Endodermal cell (in vitro differentiated cells): ENCODE data around the gene MAGOHB. TPM values are rescaled to one million over a fixed set of nuclear protein-coding genes. Genes with fewer than 3 reads are reported as not detected.

Experiments used
- DNase-seq: peaks from one replicate; pipeline ENCODE4 v3.0.0-alpha.2; 2017
- H3K27ac ChIP-seq: 2 replicates; pipeline ENCODE4 v1.5.1; 2013; ENCODE audit warnings: mild to moderate bottlenecking, low read depth, low read length, moderate library complexity
- H3K27me3 ChIP-seq: 2 replicates; pipeline ENCODE4 v1.6.1; 2013; ENCODE audit warnings: mild to moderate bottlenecking, low read length, moderate library complexity; ENCODE audit not compliant: insufficient read depth, control insufficient read depth, poor library complexity, severe bottlenecking
- H3K36me3 ChIP-seq: 2 replicates; pipeline ENCODE4 v1.7.0; 2013; ENCODE audit warnings: mild to moderate bottlenecking, low read length, moderate library complexity; ENCODE audit not compliant: control insufficient read depth, insufficient read depth
- H3K4me1 ChIP-seq: one replicate; pipeline ENCODE4 v1.7.0; 2013; ENCODE audit warnings: low read length; ENCODE audit not compliant: control insufficient read depth, insufficient read depth
- H3K4me3 ChIP-seq: 2 replicates; pipeline ENCODE4 v1.5.1; 2013; ENCODE audit warnings: mild to moderate bottlenecking, low read length, moderate library complexity
- H3K9ac ChIP-seq: 2 replicates; pipeline ENCODE4 v1.6.1; 2013; ENCODE audit warnings: mild to moderate bottlenecking, low read length, moderate library complexity; ENCODE audit not compliant: poor library complexity, severe bottlenecking; ENCODE audit errors: extremely low read depth
- H3K9me3 ChIP-seq: 2 replicates; pipeline ENCODE4 v1.6.1; 2013; ENCODE audit warnings: mild to moderate bottlenecking, low read length, moderate library complexity; ENCODE audit not compliant: control insufficient read depth
- H3K27ac Mint-ChIP-seq: 2 replicates; pipeline ENCODE4 v1.8.0; 2020; ENCODE audit warnings: mixed read lengths
- H3K27me3 Mint-ChIP-seq: 2 replicates; pipeline ENCODE4 v1.8.0; 2021; ENCODE audit warnings: mild to moderate bottlenecking, mixed read lengths; ENCODE audit not compliant: insufficient read depth
- H3K36me3 Mint-ChIP-seq: 2 replicates; pipeline ENCODE4 v1.8.0; 2020; ENCODE audit warnings: low read depth, mixed read lengths
- H3K4me1 Mint-ChIP-seq: 2 replicates; pipeline ENCODE4 v1.8.0; 2020; ENCODE audit warnings: mixed read lengths
- H3K4me3 Mint-ChIP-seq: 2 replicates; pipeline ENCODE4 v1.8.0; 2020; ENCODE audit warnings: mild to moderate bottlenecking, moderate library complexity, mixed read lengths
- H3K9me3 Mint-ChIP-seq: 2 replicates; pipeline ENCODE4 v1.8.0; 2020; ENCODE audit warnings: mild to moderate bottlenecking, mixed read lengths
- WGBS, 2 experiments: methylation state at CpG; one replicate each; pipeline versions ENCODE4 v1.1.5 to v1.1.7; 2013; ENCODE audit warnings: missing lambda C conversion rate in 2 of 2, mixed read lengths in 1 of 2; ENCODE audit not compliant: insufficient coverage in 1 of 2, insufficient read length in 1 of 2; 5-methylcytosine and 5-hydroxymethylcytosine counted together
- total RNA-seq, 2 donors: library from RNA; stranded (reverse); fragmentation: NEBNext Ultra II Directional in 1 of 2; extraction: Animal tissue kit (Norgen Biotek cat#: 25700) in 1 of 2; gene quantifications; 2 replicates in 1 of 2; 3 replicates in 1 of 2; pipeline ENCODE4 v1.2.1, GENCODE V29; 2021
- TF ChIP-seq, protein P1 (sequence below): fragments of 200-600 bp; sonication (generic); conservative IDR thresholded peaks from 2 replicates; pipeline ENCODE4 v1.5.0; 2021; ENCODE audit warnings: antibody characterized with exemption, mild to moderate bottlenecking

The MAGOHB gene
- total RNA-seq, 2 donors from 2014 or later = 53.8 to 75.8 TPM

DNA sequence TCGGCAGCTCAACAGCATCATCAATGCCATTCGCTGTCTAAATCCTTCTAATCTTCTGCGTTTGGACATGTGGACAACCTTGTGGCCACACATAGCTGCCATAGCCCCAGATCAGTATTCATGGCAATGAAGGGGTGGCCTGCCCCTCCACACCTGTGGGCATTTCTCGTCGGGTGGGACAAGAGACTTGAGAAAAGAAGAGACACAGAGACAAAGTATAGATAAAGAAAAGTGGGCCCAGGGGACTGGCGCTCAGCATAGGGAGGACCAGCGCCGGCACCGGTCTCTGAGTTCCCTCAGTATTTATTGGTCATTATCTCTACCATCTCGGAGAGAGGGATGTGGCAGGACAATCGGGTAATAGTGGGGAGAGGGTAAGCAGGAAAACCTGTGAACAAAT, 42.3 kb downstream of the MAGOHB start:
- Mint-ChIP-seq H3K36me3 (peaks cover 2% of the 10 kb centered on the region), H3K27ac (peak overlapping the region; percentile 32), H3K9me3 (peaks cover 17% of the 10 kb centered on the region), H3K4me3 (no peak overlapping the region), H3K4me1 (peaks cover 8% of the 10 kb centered on the region), H3K27me3 (no peaks in the 10 kb centered on the region)
- WGBS, 2 experiments = 88 to 90% methylated on average over 8 to 10 of the region's 11 CpGs
- H3K27ac ChIP-seq = no peak overlapping the region
- H3K27me3 ChIP-seq = no peaks in the 10 kb centered on the region
- H3K36me3 ChIP-seq = no peaks in the 10 kb centered on the region
- H3K9ac ChIP-seq = no peak overlapping the region
- peak overlapping the region; percentile 19 for H3K4me3 ChIP-seq
- H3K4me1 ChIP-seq = no peaks in the 10 kb centered on the region
- no peak for DNase-seq
- peaks cover 13% of the 10 kb centered on the region for H3K9me3 ChIP-seq
- TF ChIP-seq, protein P1, sequence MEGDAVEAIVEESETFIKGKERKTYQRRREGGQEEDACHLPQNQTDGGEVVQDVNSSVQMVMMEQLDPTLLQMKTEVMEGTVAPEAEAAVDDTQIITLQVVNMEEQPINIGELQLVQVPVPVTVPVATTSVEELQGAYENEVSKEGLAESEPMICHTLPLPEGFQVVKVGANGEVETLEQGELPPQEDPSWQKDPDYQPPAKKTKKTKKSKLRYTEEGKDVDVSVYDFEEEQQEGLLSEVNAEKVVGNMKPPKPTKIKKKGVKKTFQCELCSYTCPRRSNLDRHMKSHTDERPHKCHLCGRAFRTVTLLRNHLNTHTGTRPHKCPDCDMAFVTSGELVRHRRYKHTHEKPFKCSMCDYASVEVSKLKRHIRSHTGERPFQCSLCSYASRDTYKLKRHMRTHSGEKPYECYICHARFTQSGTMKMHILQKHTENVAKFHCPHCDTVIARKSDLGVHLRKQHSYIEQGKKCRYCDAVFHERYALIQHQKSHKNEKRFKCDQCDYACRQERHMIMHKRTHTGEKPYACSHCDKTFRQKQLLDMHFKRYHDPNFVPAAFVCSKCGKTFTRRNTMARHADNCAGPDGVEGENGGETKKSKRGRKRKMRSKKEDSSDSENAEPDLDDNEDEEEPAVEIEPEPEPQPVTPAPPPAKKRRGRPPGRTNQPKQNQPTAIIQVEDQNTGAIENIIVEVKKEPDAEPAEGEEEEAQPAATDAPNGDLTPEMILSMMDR = no peak

DNA sequence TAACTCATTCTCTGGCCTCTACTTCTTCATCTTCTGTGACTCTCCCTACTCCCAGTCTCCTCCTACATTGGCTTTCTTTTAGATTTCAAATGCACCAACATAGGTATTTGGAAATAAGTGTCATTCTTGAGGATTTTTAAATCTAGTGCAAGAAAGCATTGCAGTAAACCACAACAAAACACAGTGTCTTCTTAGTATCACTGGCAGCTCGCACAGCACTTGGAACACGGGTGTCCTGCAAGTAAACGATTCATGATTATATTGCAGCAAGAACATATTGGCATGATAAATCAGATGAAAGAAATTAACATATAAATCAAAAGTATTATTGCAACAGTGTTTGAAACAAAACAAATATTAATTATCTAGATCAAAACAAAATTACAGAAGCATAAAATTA, 45.6 kb downstream of the MAGOHB start:
- Histone ChIP-seq H3K4me1 (no peaks in the 10 kb centered on the region), H3K27ac (no peak overlapping the region), H3K9me3 (peaks cover 13% of the 10 kb centered on the region), H3K4me3 (no peak overlapping the region), H3K27me3 (no peaks in the 10 kb centered on the region), H3K36me3 (no peaks in the 10 kb centered on the region), H3K9ac (no peak overlapping the region)
- H3K36me3 Mint-ChIP-seq = peaks cover 2% of the 10 kb centered on the region
- TF ChIP-seq, protein P1 = no peak
- H3K4me3 Mint-ChIP-seq = no peak overlapping the region
- no peaks in the 10 kb centered on the region for H3K27me3 Mint-ChIP-seq
- DNase-seq = no peak
- H3K4me1 Mint-ChIP-seq = peaks cover 5% of the 10 kb centered on the region
- H3K27ac Mint-ChIP-seq = no peak overlapping the region
- peaks cover 20% of the 10 kb centered on the region for H3K9me3 Mint-ChIP-seq
- 96% methylated on average over 3 of the region's 3 CpGs; no CpG with 5 or more reads in 1 of the 2 experiments for WGBS, 2 experiments

DNA sequence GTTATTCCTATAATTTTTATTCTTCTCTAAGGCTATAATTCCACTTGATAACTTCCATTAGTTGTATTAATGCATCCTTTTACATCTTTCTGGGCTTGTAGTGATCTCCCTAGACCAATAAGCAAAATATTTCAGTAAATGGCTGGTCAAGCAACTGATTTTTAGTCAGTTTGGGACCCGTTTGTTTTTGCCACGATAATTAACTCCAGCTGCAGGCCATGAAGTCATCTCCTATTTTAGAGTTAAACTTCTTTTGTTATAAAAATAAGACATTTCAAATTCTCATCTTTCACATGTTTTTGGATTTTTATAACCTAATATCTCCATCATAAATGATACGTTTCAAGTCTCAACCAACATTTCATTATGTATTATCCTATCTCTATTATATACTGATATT, 49.4 kb downstream of the MAGOHB start:
- Histone ChIP-seq H3K27ac (no peak overlapping the region), H3K4me3 (no peak overlapping the region), H3K9me3 (no peaks in the 10 kb centered on the region), H3K36me3 (no peaks in the 10 kb centered on the region), H3K4me1 (no peaks in the 10 kb centered on the region), H3K27me3 (no peaks in the 10 kb centered on the region), H3K9ac (no peak overlapping the region)
- no peak for DNase-seq
- Mint-ChIP-seq H3K27me3 (no peaks in the 10 kb centered on the region), H3K36me3 (no peaks in the 10 kb centered on the region), H3K4me3 (no peak overlapping the region), H3K27ac (no peak overlapping the region), H3K4me1 (no peaks in the 10 kb centered on the region), H3K9me3 (peaks cover 3% of the 10 kb centered on the region)
- TF ChIP-seq, protein P1 = no peak
- WGBS, 2 experiments = 85% methylated on average over 2 of the region's 3 CpGs; no CpG with 5 or more reads in 1 of the 2 experiments
